Peyer's patch (tissue), 4 donors: ENCODE measurements around the gene C16orf82. TPM values are rescaled to one million over a fixed set of nuclear protein-coding genes. Genes with fewer than 3 reads are reported as not detected.
"Not testable (repeated sequence)": the region's sequence is repeated elsewhere in the genome, so short reads cannot be mapped to it uniquely, and the experiment has no call there.

Source experiments
- DNase-seq, 3 donors: peaks; one replicate each; pipeline ENCODE4 v3.0.0-alpha.2; 2017 to 2019
- H3K27ac ChIP-seq, 4 donors: fragments of 200-600 bp; sonication (generic); one replicate each; pipeline ENCODE4 v1.5.1; 2016 to 2019
- H3K27me3 ChIP-seq, 2 donors: fragments of 200-600 bp; sonication (generic); one replicate each; pipeline ENCODE4 v1.5.1; 2019
- H3K36me3 ChIP-seq, 3 donors: fragments of 200-600 bp; sonication (generic); one replicate each; pipeline ENCODE4 v1.5.1; 2016 to 2019
- H3K4me1 ChIP-seq, 4 donors: fragments of 200-600 bp; sonication (generic); one replicate each; pipeline ENCODE4 v1.5.1; 2016 to 2019
- H3K4me3 ChIP-seq, 4 donors: fragments of 200-600 bp; sonication (generic); 1 replicate in 3 of 4; 2 replicates in 1 of 4; pipeline ENCODE4 v1.5.1; 2016 to 2019; ENCODE audit warnings: mild to moderate bottlenecking in 1 of 4
- H3K9me3 ChIP-seq, 4 donors: fragments of 200-600 bp; sonication (generic); one replicate each; pipeline ENCODE4 v1.5.1; 2016 to 2019; ENCODE audit warnings: mild to moderate bottlenecking in 1 of 4
- CTCF ChIP-seq, 6 experiments: fragments of 450-650 bp in 4 of 6; fragments of 200-600 bp in 2 of 6; sonication (generic) in 1 of 6; IDR thresholded peaks; one replicate each; pipeline ENCODE4 v1.5.1; 2017 to 2019; ENCODE audit warnings: antibody characterized with exemption in 6 of 6, mild to moderate bottlenecking in 3 of 6, moderate library complexity in 1 of 6
- POLR2A ChIP-seq, 2 donors: fragments of 450-650 bp; IDR thresholded peaks; one replicate each; pipeline ENCODE4 v1.5.1; 2017; ENCODE audit warnings: antibody characterized with exemption in 2 of 2, mild to moderate bottlenecking in 2 of 2, moderate library complexity in 2 of 2
- total RNA-seq, 4 donors: library from RNA; depleted of rRNA; stranded (reverse); fragments of >200 nt; gene quantifications; one replicate each; pipeline ENCODE4 v1.1.0, GENCODE V29; 2016

Gene C16orf82
- total RNA-seq, 4 donors from 2014 or later = not detected

GRCh38 chr16:27080895-27081294, 14.2 kb downstream of the C16orf82 start:
- H3K4me1 ChIP-seq = no peaks in the 10 kb centered on the region
- H3K27ac ChIP-seq = no peak overlapping the region
- peak in 1 of 3 donors; percentile 19 for DNase-seq
- TF ChIP-seq POLR2A (IDR thresholded peaks at IDR 0.05) = no peak
- TF ChIP-seq CTCF (IDR thresholded peaks at IDR 0.05) = peak in 4 of 6 experiments; percentile 16 to 54 (median 42)
- H3K4me3 ChIP-seq = no peak overlapping the region
- no peaks in the 10 kb centered on the region for H3K27me3 ChIP-seq
- H3K9me3 ChIP-seq = no peaks in the 10 kb centered on the region
- H3K36me3 ChIP-seq = no peaks in the 10 kb centered on the region

- peak in 1 of 3 donors; percentile 25 for DNase-seq
- no peaks in the 10 kb centered on the region for H3K4me1 ChIP-seq
- H3K27ac ChIP-seq = no peak overlapping the region
- H3K4me3 ChIP-seq = no peak overlapping the region
- no peaks in the 10 kb centered on the region for H3K36me3 ChIP-seq
- H3K27me3 ChIP-seq = no peaks in the 10 kb centered on the region
- no peaks in the 10 kb centered on the region for H3K9me3 ChIP-seq
- TF ChIP-seq POLR2A (IDR thresholded peaks at IDR 0.05) = no peak
- TF ChIP-seq CTCF (IDR thresholded peaks at IDR 0.05) = no peak
Observed at GRCh38 chr16:27083861-27084261, 17.1 kb downstream of the C16orf82 start.

DNA sequence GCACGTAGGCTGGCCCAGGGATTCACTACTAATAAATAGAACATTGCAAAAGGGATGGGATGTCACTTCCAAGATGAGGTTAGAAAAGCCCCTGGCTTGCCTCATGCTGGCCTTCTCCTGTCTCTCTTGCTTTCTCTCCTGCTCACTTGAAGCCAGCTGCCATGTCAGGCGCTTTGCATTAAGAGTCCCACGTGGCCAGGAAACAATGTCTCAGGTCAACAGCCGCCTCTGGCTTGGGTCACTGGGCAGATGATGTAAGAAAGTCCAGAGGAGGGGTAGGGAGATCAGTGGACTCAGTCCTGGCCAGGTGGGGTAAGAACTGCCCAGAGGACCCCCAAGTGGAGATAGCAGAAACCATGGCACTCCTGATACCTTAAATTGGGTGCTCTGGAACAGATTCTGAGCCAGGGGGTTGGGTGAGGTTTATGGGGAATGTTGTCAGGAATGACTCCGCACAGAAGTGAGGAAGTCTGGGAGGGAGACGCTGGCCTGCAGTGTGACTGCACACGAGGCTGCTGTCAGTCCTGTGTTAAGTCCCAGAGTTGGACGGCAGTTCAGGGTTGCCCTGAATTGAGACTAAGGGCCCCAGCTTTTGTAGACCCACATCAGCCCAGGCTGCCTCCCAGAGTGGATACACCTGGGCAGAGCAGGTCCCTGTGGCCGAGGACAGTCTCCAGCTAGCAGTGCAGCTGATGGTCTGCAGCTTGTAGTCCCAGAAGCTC, 17.7 kb downstream of the C16orf82 start:
- no peaks in the 10 kb centered on the region for H3K36me3 ChIP-seq
- DNase-seq = no peak
- no peaks in the 10 kb centered on the region for H3K27me3 ChIP-seq
- H3K9me3 ChIP-seq = no peaks in the 10 kb centered on the region
- no peaks in the 10 kb centered on the region for H3K4me1 ChIP-seq
- H3K4me3 ChIP-seq = no peak overlapping the region
- TF ChIP-seq CTCF (IDR thresholded peaks at IDR 0.05) (no peak), POLR2A (IDR thresholded peaks at IDR 0.05) (no peak)
- no peak overlapping the region for H3K27ac ChIP-seq

- H3K27ac ChIP-seq = no peak overlapping the region
- H3K9me3 ChIP-seq = no peaks in the 10 kb centered on the region
- H3K4me1 ChIP-seq = no peaks in the 10 kb centered on the region
- no peak for TF ChIP-seq CTCF (IDR thresholded peaks at IDR 0.05)
- TF ChIP-seq POLR2A (IDR thresholded peaks at IDR 0.05) = no peak
- H3K36me3 ChIP-seq = no peaks in the 10 kb centered on the region
- no peaks in the 10 kb centered on the region for H3K27me3 ChIP-seq
- H3K4me3 ChIP-seq = no peak overlapping the region
- DNase-seq = no peak
Observed at GRCh38 chr16:27085182-27085581, 18.5 kb downstream of the C16orf82 start.

DNA sequence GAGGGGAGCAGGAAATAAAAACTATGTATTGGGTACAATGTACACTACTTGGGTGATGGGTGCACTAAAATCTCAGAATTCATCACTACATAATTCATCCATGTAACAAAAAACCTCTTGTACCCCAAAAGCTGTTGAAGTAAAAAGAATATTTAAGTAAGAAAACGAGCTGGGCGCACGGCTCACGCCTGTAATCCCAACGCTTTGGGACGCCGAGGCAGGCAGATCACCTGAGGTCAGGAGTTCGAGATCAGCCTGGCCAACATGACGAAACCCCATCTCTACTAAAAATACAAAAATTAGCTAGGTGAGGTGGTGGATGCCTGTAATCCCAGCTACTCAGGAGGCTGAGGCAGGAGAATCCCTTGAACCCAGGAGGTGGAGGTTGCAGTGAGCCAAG, 19.3 kb downstream of the C16orf82 start:
- H3K4me1 ChIP-seq, H3K27ac ChIP-seq, H3K27me3 ChIP-seq, H3K36me3 ChIP-seq, H3K9me3 ChIP-seq, H3K4me3 ChIP-seq, DNase-seq: not testable (repeated sequence)

GRCh38 chr16:27088216-27088615, 21.5 kb downstream of the C16orf82 start:
- Histone ChIP-seq H3K36me3 (no peaks in the 10 kb centered on the region), H3K9me3 (no peaks in the 10 kb centered on the region), H3K27ac (no peak overlapping the region), H3K27me3 (no peaks in the 10 kb centered on the region), H3K4me1 (no peaks in the 10 kb centered on the region), H3K4me3 (no peak overlapping the region)
- TF ChIP-seq CTCF (IDR thresholded peaks at IDR 0.05) (no peak), POLR2A (IDR thresholded peaks at IDR 0.05) (no peak)
- no peak for DNase-seq
